Right lobe of liver (tissue), 4 donors: ENCODE results near the gene LRTM1.

ENCODE experiments used
- CTCF ChIP-seq, 4 donors: fragments of 200-600 bp in 3 of 4; fragments of 450-650 bp in 1 of 4; IDR thresholded peaks; one replicate each; pipeline versions ENCODE4 v1.5.1 to v1.8.0; 2016 to 2022; ENCODE audit warnings: antibody characterized with exemption in 4 of 4, mild to moderate bottlenecking in 2 of 4
- POLR2A ChIP-seq: fragments of 450-650 bp; IDR thresholded peaks from one replicate; pipeline ENCODE4 v1.6.1; 2017; ENCODE audit warnings: antibody characterized with exemption, mild to moderate bottlenecking
- donor health status: DM: no; HTN: no; CAD: no.
- donor health status: DM: no; HTN: no; CAD: no.
- donor health status: DM: no; HTN: yes; CAD: no.

- TF ChIP-seq CTCF (IDR thresholded peaks at IDR 0.05) (no peak), POLR2A (no peak)
Observed at GRCh38 chr3:54905920-54906319, 21.9 kb downstream of the LRTM1 start.
